ENCODE data around the gene GARIN5B.

Gene GARIN5B

DNA sequence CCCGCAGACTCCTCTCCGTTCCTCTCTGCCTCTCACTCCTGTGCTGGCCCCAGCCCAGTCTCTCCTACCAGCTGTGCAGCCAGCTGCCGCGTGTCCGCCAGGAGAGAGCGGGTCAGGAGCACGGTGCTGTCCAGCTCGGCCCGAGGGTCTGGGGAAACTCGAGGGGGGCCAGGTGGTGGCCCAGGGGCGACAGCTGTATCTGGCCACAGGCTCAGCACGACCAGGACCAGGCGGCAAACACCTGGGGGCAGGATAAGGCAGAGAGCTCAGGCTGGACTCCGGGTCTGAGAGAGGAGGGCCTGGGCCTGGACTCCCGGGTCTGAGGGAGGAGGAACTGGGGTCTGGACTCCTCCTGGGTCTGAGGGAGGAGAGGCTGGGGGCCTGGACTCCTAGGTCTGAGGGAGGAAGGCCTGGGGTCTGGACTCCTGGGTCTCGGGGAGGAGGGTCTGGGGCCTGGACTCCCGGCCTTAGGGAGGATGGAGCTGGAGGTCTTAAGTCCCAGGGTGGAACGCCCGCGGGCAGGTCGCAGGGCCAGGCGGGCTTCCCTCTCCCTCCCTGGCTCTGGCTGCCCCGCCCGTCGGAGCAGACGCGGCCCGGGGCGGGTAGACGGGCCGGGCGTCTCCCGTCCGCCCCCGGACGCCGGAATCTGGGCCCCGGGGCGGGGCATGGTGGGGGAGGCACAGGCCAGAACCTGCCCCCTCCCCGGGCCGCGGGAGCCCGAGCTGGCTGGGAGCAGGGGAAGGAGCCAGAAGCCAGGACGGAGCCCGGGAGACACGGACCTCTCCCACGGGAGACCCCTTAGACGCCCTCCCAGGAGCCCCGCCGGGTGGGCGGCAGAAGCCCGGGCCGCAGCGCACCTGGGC lies 5.9 kb upstream of the GARIN5B start:
- DNase-seq: no peak

DNA sequence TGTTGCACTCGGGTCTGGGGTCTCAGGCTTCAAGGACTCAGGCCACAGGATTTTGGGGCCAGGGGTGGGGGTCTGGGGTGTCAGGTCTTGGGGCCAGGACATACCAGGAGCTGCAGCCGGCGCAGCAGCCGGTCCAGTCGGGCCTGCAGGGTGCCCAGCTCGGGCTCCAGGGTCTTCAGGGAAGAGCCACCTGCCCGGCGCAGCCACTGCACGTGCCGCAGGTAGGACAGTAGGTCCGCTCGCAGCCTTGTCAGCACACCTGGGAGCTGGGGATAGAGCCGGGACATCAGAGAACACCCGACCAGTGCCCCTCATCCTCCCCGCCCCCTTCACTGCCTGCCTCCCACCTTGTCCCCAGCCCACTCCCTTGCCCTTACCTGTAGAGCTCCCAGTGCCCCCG lies 5.0 kb upstream of the GARIN5B start:
- no peak for DNase-seq

DNA sequence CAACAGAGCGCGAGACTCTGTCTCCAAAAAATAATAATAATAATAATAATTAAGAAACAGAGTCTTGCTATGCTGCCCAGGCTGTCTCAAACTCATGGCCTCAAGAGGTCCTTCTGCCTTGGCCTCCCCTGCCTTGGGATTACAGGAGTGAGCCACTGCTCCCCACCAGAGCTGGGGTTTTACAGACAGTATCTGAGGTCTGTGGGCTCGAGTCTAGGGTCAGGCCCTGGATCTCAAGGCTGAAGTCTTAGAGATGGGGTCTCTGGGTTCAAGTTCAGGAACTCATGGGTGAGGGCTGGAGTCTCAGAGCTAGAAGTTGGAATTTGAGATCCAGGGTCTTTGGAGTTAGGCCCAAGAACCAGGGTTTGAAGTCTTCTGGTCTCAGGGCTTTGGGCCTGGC lies 3.7 kb upstream of the GARIN5B start:
- no peak for DNase-seq

DNA sequence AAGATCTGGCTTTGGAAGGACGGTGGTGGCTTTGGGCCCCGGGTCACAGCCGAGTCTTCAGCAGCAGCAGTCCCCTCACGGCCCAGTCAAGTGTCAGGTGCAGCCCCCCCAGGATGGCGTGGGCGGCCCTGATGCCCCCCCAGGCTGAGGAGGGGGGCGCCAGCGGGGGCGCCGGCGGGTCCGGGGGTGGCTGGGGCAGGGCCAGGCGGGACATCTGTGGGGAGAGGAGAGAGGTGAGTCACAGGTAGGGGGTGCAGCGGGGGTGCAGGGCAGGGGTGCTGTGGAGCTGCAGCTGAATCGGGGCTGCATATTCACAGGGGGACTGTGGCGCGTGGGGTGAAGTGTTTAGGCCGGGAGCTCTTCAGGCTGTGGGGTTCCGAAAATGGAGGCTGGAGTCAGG lies 2.9 kb upstream of the GARIN5B start:
- no peak for DNase-seq

DNA sequence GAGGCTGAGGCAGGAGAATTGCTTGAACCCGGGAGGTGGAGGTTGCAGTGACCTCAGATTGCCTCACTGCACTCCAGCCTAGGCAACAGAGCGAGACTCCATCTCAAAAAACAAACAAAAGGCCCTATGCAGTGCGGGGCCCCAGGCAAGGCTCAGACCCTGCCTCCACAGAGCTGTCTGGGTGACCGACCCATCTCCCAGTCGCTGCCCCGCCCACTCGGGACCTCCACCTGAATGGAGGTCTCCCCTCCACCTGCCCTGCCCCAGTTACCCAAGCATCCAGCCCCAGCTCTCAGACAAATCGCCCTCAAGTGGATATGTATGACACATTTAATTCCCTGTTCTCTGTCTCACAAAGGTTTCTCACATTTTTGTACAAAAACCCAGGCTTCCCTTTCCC lies 2.2 kb upstream of the GARIN5B start:
- DNase-seq: no peak

DNA sequence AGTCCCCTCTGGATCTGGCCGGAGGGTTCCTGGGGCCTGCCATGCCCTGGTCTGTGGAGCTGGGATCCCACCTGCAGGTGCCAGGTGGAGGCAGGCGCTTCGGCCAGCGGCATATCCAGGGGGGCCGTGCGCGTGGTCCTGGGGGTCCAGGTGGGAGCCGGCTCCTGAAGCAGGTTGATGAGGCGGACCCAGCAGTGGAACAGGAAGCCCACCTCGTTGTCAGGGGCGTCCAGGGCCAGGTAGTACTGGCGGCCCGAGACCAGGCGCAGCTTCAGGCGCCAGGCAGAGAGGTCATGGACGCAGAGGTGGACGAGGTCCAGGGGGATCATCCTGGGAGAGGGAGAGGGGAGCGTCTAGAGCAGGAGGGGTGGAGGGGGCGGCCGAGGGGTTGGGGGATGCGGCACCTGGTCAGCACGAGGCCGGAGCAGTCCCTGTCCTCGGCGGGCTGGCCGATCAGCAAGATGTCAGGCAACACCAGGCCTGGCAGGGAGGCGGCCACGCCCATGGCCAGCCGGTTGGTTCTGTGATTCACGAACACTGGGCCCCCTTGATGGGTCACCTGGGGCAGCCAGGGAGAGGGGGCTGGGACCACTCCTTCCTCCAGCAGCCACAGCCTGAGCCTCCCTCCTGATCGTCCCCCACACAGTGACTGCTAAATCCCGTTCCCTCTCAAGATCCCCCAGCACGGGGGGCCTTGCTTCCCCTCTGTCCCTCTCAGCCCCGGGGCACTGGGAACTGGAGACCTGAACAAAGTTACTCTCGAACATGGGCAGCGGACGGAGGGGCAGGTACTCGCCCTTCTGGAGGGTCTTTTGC lies 678 bp downstream of the GARIN5B start:
- DNase-seq: no peak

DNA sequence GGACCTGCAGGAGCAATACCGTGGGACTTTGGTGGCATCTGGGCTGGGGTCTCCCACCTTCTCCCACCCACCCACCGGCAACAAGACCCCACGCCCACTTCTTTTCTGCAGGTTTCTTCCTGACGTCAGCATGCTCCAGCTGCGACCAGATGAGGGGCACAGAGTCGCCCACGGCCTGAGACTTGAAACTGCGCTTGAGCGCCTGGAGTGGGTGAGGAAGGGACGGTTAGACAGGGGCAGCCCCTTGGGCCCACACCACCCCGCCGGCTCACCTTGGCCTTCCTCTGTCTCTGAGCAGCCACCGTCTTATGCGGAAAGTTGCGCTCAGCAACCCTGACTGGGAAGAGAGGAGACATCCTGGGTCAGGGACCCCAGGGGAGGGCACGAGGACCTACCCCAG lies 2.2 kb downstream of the GARIN5B start:
- DNase-seq: no peak

DNA sequence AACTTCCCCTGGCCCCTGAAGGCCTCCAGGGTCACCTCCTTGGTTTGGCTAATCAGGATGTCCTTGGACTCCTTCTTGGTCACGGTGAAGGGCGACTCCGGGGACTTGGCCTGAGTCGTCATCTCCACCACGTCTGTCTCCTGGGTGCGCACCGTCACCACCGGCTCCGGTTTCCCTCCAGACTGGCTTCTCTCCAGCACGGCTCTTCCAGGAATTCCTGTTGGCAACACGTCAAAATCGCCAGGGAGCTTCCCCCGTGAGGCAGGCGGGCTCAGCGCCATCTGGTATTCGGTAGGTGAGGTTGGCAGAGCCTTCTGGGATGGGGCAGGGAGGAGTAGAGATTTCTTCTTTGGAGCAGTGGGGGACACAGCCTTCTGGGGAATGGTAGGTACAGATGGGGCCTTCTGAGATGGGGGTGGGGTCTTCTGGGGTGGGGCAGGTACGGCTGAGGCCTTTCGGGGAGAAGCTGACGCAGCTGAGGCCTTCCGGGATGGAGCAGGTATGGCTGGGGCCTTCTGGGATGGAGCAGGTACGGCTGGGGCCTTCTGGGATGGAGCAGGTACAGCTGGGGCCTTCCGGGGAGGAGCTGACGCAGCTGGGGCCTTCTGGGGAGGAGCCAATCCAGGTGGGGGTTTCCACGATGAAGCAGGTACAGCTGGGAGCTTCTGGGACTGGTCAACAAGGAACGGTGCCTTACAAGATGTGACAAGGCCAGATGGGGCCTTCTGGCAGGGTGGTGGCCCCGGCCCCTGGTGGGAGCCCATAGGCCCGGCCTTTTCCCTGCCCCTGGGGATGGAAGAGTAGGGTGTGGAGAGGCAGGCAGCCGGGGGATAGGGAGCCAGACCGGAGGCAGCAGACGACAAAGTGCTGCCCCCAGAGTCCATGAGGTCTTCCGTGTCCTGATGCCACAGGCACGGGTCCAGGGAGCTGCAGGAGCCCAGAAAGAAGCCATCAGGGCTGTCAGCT lies 3.8 kb downstream of the GARIN5B start:
- DNase-seq: no peak

DNA sequence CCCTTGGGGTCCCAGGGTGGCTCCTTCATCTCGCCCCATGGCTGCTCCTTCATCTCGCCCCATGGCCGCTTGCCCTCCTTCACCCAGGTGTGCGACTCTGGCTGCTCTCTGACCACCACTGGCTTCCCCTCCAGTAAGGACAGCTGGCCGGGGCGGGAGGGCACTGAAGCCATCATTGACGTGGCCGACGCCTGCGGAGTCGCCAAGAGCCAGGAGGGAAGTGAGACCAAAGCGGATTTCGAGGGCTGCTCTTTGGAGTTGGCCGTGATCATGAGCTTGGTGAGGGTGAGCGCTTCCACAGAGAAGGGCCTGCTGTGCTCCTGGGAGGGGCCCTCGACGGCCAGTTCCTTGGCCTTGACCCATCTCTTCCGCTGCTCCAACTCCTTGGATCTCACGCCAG lies 4.6 kb downstream of the GARIN5B start:
- no peak for DNase-seq

DNA sequence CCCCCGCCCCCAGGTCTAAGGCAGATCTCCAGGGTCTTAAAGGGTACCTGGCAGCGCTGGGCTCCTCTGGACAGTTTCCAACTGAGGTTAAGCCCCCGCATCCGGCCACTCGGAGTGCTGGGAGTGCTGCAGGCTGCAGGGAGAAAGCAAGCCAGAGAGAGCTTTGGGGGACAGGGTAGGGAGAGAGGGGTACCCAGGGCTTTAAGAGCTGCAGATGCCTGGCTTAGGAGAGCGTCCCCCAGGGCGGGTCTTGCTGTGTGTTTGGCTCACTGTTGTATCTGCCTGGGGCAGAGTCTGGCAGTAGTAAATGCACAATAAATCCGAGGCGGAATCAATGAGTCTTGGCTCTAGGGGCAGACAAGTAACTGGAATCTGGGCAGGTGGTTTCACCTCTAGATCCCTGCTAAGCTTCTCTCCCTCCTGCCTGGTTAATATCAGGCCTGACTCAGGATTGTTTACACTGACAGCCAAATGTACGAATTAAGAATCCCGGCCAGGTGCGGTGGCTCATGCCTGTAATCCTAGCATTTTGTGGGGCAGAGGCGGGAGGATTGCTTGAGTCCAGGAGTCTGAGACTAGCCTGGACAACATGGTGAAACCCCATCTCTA lies 7.7 kb downstream of the GARIN5B start:
- DNase-seq: no peak

DNA sequence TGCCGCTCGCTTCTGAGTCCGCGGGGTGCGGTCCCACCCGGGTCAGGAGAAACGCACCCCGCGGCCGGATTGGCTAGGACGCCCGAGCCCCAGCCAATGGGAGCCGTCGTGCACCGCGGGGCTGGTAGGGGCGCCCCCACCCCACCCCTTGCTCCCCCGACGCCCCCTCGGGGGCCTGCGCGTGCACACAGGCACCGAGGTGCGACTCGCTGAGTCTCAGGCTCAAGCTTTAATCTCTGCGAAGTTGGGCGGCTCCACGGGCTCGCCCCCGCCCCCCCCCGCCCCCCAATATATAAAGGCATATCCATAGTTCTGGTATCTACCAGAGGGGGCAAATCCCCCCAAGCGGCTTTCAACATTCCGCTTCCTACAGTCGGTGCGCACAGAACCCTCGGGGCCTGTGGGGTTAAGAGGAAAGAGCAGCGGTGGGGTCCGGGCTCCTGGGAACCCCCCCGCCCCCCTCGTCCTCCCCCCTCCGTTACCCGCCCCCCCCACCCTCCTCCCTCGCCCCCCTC lies 8.3 kb downstream of the GARIN5B start, which contains the start of gene COX6B2:
Gene COX6B2, minus strand, starts transcription at position 22 of the 515 bp plus-strand sequence. CDS start 198 bp downstream, outside the sequence.
- no peak for DNase-seq

DNA sequence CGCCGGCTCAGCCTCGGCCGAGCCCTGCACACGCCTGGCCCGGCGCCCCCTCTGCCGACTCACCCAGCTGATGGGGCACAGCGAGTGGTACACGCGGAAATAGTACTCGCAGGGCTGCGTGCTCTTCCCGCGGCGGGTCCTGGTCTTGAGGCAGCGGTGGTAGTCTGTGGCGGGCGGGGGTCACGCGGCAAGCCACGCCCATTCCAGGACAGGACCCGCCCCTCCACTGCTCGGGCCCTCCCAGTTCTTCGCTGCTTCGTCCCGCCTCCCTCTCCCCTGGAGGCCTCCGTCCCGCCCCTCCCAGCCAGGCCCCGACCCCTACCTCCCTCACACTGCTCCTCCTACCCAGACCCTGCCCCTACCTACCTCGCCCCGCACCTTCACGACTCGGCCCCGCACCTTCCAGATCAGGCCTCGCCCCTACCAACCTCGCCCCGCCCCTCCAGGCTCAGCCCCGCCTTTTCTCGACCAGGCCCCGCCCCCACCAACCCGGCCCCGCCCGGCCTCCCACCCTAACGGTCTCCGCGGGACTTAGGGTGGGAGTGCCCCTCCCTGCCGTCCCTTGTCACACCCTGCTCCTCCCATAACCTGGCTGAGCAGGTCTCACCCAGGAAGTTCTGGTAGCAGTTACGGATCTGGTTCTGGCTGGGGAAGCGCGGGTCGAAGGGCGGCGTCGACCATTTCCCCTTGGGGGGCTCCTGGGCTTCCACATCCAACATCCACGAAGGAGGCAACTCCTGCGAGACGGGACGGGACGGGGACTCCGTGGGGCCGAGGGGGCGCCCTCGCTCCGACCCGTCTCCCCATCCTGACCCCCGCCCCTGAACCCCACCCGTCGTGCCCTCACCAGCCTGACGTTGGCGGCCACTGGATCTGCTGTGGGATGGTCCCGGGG lies 9.0 kb downstream of the GARIN5B start:
- DNase-seq: peak; percentile 54

DNA sequence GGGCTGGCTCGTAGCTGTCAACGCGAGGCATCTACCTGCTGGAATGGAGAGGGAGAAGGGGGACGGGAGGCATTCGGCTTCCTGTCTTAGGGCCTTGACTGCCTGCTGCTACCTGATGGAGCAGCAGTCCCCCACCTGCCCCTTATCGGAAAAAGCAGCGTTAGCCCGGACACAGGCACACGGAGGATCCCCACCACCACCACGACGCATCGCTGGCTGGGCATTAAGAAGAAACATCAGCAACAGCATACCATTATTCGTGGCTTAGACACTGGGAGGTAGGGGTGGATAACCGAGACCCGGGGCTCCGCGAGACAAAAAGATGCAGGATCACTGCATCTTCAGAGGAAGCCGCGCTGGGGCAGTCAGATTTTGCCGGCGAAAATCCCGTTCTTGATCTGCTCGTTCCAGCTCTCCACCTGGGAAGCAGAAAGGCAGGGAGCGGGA lies 9.7 kb downstream of the GARIN5B start:
- no peak for DNase-seq

DNA sequence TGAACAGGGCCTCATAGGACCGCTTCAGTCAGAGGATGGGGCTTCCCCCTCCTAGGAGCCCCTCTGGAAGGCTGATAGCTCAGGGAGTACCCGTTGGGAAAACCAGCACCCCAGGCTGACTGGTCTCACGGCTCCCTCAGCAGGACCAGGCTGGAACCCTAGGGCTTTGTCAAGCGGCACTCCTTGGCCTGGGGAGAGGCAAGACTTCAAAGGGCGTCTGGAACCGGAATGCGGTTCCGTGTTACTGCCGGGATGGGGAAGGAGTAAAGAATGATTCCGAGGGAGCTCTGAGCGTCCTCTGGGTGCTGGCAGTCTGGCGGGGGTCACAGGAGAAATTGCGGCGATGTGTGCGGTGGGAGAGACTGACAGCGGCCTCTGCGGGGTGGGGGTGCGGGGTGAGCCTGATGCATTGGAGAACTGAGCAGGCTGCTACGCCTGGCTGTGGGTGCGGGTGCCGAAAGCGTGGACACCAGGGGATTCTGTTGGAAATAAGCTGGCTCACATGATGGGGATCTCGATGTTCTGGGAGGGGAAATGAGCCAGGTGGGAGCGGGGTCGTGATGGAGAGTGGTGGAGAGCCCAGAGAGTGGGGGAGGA lies 10.4 kb downstream of the GARIN5B start:
- no peak for DNase-seq

DNA sequence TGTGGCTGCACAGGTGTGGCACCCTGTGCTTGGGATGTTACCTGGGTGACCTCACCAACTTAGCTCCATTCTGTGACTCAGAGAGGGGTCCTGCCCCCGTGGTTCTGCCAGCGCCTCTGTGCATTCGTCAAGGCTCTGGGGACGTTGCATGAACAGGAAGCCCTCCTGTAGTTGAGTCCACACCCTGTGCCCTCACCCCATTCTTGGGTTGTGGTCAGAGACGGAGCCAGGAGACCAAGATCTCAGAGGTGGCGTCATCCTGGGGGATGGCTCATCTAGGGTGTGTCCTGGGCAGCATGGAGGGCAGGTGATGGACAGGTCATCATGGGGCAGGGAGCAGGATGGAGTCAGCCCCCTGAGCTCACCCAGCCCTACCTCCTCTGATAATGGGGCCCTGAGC lies 11.0 kb downstream of the GARIN5B start:
- no peak for DNase-seq

DNA sequence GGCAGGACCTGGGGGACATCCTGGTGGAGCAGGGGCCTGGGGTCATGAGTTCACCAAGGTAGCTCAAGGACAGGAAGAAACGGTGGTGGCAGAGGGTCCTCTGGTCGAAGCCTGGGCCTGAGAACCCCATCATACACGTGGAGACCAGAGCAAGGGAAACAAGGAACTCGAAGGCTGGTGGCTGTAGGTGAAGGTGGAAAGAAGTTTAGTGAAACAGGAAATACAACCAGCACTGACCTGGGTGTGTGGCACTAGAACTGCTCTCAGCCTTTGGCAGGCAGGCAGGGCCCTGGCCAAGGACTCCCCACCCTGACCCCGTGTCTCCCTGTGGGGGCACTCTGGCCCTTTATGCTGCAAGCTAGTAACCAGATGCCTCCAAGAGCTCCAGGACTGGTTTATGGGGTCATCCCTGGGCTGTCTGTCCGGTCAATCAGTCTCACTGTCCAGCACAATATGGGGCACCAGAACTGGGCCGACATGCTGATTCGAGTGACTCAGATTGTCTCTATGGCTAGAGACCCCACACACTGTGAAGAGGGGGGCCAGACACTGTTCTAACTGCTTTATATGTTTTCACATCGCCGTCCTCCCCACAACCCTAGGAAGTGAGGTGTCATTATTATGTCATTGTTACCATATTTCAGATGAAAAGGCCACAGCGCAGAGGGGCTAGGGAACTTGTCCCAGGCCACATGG lies 12.3 kb downstream of the GARIN5B start:
- DNase-seq: no peak

DNA sequence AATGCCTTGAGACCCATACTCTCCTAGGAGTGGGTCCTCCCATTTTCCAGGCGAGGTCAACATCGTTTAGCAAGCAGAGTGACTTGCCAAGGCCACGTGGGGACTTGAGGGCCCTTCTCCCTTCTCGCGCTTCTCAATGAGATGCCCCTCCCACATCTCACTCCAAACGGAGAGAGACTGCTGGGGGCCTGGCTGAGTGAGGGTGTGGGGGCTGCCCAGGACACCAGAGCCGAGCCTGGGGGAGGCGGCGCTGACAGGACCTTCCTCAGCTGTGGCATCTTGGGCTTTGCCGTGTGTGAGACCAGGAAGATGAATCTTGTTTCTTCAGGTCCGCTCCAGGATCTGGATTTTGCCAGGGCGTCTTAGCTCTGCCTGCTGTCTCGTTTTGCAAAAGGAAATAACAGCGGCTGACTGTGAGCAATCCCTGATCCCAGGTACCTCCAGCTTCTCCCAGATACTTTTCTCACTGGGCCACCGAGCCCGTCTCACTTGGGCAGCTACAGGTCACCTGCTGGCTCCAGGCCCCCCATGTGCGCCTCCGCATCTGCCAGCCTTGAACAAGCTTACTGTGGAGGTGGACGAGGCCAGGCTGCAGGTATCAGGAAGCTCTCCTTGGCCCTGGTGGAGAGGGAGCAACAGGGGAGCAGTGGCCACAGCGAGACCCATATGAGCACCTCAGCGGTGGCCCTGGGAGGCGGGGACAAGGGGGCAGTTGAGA lies 14.6 kb downstream of the GARIN5B start:
- no peak for DNase-seq

DNA sequence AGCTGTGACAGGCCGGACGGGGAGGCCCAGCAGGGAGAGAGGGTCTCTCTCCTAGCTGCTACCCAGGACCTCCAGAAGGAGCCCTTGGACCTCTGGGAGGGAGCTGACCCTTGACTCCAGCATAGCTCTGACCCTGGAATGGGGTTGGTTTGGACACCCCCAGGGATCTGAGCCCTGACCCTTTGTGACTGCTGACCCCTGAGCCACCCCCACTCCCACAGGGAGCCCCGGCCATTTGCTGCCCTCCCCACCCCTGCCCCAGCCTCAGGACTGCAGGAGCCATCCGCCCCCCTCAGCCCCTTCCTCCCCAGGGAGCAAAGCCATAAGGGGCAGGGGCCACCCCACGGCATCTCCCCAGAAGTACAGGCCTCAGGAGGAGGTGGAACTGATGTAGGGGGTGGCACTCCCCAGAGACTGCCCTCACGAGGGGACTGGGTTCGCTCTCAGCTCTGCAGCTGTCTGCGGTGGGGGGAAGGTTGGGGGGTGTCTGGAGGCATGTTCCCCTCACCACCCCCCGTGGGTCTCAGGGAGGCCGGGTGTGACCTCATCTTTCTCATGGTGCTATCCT lies 15.5 kb downstream of the GARIN5B start:
- no peak for DNase-seq

All from OCI-M1 (cell line).